Right hindlimb (tissue), 1 donor: Measurements from ENCODE around the gene DDT.
"Not testable (repeated sequence)": the region's sequence is repeated elsewhere in the genome, so short reads cannot be mapped to it uniquely, and the experiment has no call there.

Source experiments
- DNase-seq: peaks from one replicate; pipeline ENCODE4 v3.0.0-alpha.2; 2018

Gene DDT

DNA sequence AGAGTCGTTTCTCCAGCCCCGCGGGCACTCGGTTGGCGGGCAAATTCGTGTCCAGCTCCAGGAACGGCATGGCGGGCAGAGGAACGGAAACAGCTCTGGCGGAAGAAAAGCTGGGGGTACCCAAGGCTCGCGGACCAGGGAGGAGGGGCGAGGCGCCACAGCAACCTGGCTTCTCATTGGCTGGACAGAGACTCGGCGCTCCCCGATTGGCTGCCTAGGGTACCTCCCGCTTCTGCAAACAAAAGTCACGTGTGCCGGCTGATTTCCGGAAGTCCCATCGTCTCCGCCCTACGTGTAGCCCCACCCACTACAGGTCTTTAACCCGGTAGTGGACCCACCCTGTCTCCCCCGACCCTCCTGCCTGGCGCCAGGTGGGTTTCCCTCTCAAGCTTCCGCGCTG lies at the start of gene DDT:
DDT (minus strand) TSS at position 97 of the 400 bp plus-strand sequence; CDS start at position 70, 27 bp downstream.
- not testable (repeated sequence) for DNase-seq

DNA sequence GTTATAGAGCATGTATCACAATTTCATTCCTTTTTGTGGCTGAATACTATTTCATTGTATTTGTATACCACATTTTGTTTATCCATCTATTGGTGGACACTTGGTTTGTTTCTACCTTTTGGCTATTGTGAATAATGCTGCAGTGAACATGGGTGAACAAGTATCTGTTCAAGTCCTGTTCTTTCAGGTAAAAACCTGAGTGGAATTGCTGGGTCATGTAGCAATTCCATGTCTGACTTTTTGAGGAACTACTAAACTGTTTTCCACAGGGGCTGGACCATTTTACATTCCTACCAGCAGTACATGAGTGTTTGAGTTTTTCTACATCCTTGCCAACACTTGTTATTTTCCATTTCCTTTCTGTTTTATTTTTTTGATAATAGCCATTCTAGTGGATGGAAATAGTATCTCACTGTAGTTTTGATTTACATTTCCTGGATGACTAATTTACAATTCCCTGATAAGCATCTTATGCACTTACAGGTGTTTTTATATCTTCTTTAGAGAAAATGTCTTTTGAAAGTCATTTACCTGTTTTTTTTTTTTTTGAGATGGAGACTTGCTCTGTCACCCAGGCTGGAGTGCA lies 49.1 kb upstream of the DDT start:
- no peak for DNase-seq

DNA sequence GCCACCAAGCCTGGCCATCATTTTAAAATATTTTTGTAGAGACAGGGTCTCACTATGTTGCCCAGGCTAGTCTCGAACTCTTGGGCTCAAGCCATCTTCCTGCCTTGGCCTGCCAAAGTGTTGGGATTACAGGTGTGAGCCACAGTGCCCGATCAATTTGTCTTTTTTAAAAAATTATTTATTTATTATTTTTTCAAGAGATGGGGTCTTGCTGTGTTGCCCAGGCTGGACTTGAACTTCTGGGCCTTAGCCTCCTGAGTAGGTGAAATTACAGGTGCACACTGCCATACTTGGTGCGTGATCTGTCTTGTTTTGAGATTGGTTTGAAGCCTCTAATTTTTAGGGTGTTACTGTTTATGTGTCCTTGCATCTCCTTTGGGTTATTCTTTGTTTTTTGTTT lies 47.1 kb upstream of the DDT start:
- DNase-seq: no peak

DNA sequence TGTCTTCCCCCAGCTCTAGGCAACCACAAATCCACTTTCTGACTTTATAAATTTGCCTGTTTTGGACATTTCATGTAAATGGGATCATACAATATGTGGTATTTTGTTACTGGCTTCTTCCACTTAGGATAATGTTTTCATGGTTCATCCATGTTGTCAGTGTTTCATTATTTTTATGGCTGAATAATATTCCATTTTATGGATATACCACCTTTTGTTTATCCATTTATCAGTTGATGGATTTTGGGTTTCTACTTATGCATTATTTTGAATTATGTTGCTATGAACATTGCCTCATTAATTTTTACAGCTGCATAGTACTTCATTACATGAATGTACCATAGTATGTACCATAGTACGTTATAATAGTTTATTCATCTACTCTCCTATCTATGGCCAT lies 41.9 kb upstream of the DDT start:
- DNase-seq: no peak

DNA sequence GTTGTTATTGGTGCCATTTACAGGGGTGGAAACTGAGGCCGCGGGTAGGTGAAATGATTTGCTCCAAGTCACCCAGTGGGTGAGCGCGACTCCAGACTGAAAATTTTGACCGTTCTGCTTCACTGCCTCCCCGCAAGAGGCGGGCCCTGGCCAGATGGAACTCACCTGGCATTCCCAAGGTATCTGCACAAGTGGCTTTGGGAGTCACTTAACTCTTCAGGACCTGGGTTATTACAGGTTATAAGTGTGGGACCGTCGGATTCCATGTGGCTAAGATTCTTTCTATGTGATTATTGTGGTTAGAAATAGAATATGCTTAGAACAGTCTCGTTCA lies 37.5 kb upstream of the DDT start:
- no peak for DNase-seq

GRCh38 chr22:24010018-24010391 lies 35.8 kb upstream of the DDT start:
- no peak for DNase-seq

- DNase-seq: no peak
Observed at GRCh38 chr22:24009227-24010017, 35.2 kb upstream of the DDT start.

GRCh38 chr22:24008381-24009226 lies 34.4 kb upstream of the DDT start:
- DNase-seq: no peak

- no peak for DNase-seq
Observed at GRCh38 chr22:24008022-24008283, 33.7 kb upstream of the DDT start.

DNA sequence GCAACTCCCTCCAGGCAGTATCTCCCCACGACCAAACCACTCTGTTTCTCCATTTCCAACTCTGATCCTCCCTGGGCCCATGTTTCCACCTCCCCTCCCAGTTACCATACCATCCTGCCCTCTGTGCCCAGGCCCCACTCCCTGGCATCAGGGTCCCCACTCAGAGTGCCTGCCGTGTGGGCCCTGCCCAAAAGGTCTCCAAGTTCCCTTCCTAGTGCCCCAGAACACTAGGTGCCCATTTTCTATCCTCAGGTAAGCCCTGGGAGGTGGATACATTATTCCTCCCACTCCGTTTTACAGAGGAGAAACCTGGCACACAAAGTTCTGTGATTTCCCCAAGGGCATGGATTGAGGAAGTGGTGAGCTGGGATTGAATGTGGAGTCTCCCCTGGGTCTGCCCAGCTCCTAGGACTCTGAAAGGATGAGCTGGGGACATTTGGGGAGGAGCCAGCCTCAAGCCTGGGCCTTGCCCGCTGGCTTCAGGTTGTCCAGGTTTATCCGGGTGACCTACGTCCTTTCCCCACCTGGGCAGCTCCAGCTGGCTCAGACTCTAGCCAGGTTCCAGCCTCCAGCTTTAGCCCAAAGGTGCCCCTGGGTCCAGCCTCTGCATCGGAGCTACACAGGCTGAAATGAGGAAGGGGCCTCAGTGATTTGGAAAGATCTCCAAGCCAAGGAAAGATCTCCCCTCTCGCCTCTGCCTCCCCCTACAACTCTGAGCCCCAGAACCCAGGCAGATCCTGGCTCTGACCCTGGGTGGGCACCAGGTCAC lies 33.2 kb upstream of the DDT start:
- no peak for DNase-seq

DNA sequence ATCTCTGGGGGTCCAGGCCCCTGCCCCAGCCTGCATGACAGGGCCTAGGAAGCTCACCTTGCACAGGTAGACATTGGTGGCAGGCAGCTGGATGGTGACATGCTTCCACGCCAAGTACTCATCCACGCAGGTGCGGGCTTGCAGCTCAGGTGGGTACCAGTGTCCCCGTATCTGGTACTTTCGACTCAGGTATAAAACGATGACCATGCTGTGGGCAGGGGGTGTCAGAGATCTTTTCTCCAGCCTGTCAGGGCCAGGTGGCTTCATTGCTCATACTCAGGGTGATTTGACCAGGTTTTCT lies 32.6 kb upstream of the DDT start:
- no peak for DNase-seq

- DNase-seq: no peak
Observed at GRCh38 chr22:24006207-24006913, 32.1 kb upstream of the DDT start.

- DNase-seq: no peak
Observed at GRCh38 chr22:24005201-24005600, 31.0 kb upstream of the DDT start, which contains the start of gene GSTT4. TSS of gene GSTT4 (minus strand) at chr22:24005453. CDS start at chr22:24005356, 97 bp downstream.

- DNase-seq: no peak
Observed at GRCh38 chr22:24003887-24004286, 29.6 kb upstream of the DDT start.

DNA sequence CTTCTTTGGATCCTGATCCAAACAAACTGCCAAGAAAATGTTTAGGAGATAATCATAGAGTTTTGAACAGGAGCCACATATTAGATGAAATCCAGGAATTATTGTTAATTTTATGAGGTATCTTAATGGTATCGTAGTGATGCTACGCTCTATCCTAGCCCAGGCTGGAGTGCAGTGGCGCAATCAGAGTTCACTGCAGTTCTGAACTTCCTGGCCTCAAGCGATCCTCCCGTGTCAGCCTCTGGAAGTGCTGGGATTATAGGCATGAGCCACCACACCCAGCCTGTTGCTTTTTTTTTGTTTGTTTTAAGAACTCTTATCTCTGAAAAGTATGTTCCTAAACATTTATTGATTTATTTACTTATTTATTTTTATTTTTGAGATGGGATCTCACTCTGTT lies 28.6 kb upstream of the DDT start:
- no peak for DNase-seq

GRCh38 chr22:24002272-24002671 lies 28.0 kb upstream of the DDT start:
- no peak for DNase-seq

- no peak for DNase-seq
Observed at GRCh38 chr22:24001314-24001713, 27.1 kb upstream of the DDT start.

- not testable (repeated sequence) for DNase-seq
Observed at GRCh38 chr22:23999779-24000178, 25.5 kb upstream of the DDT start.

DNA sequence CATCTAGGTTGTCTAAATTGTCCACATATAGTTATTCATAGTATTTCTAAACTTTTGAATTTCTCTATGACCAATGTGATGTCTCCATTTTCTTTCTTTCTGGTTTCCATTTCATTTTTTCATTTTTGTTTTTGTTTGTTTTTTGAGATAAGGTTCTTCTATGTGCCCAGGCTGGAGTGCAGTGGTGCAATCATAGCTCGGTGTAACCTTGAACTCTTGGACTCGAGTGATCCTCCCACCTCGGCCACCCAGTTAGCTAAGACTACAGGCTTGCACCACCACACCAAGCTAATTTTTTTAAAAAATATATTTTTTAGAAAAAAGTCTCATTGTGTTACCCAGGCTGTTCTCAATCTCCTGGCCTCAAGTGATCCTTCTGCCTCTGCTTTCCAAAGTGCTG lies 22.9 kb upstream of the DDT start:
- DNase-seq: no peak

DNA sequence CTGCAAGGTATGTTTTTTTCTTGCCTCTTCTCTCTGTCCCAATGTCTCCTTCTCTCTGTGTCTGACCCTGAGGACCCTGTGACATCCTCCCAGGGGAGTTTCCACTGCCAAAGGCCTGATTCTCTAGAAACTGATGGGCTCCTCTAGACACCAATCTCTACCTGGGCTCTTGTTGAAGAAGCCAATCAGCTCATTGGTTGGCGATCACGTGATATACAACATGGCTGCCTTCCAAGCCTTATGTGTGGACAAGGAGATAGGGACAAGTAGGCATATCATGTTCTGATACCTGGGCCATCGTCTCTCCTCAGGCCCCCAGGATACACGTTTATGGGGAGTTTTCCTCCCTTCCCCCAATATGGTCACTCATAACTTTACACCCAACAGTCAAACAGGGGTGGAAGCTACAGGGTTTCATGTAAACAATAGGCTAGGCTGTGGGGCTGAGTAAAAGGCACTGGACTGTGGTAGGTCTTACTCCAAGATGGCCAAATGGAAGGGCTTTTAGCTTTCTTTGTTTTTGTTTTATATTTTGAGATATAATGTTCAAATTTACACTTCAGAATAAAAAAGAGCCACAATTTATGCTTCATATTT lies 19.4 kb upstream of the DDT start:
- not testable (repeated sequence) for DNase-seq

GRCh38 chr22:23993080-23993479 lies 18.8 kb upstream of the DDT start:
- DNase-seq: not testable (repeated sequence)

- DNase-seq: not testable (repeated sequence)
Observed at GRCh38 chr22:23989583-23990244, 15.5 kb upstream of the DDT start.
